SHP77 (cell line): ENCODE results near the gene SPTLC3.

ENCODE experiments used
- DNase-seq, 2 experiments: peaks; one replicate each; lab custom pipeline; 2025; lab: John Stamatoyannopoulos, UW

SPTLC3 gene

GRCh38 chr20:13139459-13140150 is 130.8 kb downstream of the SPTLC3 start:
- no peak for DNase-seq

DNA sequence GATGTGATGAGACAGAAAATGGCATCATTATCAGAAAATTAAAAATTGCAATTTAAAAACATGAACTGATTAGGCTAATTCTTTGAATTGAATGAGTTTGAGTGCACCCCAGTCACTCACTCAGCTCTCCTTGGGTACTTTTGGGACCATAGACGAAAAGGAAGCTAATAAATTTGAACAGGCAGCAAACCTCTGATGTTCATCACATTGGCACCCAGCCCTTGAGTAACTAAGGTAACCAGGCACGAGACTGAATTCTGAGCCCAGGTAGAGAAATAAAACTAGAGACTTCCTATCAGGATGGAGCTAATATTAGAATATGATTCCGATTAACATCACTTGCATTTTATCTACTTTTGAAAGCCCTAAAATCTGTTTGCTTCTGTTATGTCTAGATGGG is 131.4 kb downstream of the SPTLC3 start:
- DNase-seq, result no peak

GRCh38 chr20:13140775-13141174 is 132.0 kb downstream of the SPTLC3 start:
- DNase-seq, result no peak

DNA sequence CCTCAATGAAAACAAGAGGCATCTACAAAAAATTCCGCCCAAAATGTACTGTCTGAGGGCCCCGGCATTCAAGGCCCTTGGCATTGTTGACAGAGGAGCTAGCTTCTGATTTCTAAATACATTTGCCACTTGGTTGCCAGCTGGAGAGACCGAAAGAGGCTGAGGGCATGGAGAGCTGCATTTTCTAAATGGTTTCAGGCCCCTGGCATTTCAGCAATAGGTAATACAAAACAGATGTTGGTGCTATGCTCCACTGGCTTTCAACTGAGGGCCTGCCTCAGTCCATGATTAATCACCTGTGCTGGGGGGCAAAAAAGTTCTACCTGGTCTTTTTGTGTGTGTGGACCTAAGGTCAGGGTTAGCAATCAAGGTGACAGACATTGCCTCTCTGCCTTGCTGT is 132.8 kb downstream of the SPTLC3 start:
- DNase-seq, result no peak

- no peak for DNase-seq
Observed at GRCh38 chr20:13142143-13142542, 133.4 kb downstream of the SPTLC3 start.

- no peak for DNase-seq
Observed at GRCh38 chr20:13147071-13147963, 138.5 kb downstream of the SPTLC3 start.

GRCh38 chr20:13147971-13148370 is 139.2 kb downstream of the SPTLC3 start:
- no peak for DNase-seq

GRCh38 chr20:13148402-13148801 is 139.6 kb downstream of the SPTLC3 start:
- no peak for DNase-seq

DNA sequence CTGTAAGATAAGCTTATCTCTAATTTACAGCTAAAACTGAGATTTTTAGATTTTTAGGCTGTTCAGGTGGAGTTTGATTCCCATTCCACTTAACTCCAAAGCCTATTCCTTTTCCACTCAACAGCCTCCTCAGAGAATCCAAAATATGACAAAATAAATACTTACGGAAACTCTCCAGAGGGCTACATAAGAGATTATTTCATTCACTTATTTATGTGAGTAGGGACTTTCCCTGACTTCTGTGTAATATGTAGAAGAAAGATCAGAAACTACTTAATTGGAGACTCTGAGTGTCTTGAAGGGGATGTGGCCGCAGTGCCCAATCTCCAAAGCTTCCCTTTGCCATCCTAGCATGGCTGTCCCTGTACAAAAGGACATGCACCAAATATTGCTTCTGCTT is 140.2 kb downstream of the SPTLC3 start:
- DNase-seq, result no peak

DNA sequence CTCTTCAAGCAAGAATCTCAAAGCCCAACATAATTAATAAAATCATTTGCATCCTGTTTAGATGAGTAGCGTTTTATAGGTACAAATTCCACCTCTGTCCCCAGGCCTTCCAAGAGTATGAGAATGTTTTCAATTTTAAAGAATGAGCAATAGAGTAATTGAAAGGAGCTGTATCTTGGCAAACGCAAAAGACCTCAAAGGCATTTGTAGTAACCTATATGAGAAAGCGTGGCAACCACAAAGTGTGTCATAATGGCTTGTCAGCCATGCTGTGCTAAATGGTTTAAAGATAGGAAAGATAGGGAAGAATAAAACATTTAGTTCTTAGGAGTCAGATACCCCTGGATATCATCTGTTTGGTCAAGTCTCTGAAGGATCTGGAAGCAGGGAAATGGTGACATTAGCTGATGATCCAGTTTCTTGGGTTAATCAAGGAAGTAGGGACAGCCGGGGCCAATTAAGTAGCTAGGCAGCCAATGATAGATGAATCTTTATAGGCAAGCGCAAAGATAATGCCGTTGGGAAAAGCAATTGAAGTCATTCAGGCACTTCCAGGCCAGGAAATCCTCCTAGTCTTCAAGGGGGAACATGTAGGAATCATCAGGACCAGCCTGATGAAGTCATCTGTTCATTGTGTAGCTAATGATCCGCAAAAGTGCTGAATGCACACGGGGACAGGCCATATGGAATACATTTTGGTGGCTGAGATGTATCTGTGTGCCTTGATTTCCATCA is 140.8 kb downstream of the SPTLC3 start:
- no peak for DNase-seq

DNA sequence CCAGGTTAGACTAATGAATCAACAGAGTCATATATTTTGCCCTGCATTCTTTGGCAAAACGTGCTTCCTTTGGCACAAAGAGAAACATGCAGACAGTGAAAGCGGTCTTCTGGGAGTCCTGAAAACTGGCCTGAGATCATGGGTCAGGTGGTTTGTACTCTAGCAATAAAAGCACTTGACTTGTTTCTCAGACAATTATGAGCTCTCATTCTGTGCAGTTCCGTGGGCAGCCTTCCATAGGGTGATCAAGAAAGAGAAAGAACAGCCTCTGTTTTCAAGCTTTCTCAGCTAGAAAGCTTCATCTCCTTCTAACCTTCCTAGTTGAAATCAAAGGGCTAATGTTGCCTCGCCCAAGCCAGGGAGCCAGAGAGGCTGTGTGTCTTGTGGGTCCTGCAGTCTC is 149.6 kb downstream of the SPTLC3 start:
- DNase-seq, result no peak

- no peak for DNase-seq
Observed at GRCh38 chr20:13159889-13160288, 151.1 kb downstream of the SPTLC3 start.

GRCh38 chr20:13165203-13165602 is 156.4 kb downstream of the SPTLC3 start:
- DNase-seq, result no peak

- no peak for DNase-seq
Observed at GRCh38 chr20:13166011-13166410, 157.2 kb downstream of the SPTLC3 start.

DNA sequence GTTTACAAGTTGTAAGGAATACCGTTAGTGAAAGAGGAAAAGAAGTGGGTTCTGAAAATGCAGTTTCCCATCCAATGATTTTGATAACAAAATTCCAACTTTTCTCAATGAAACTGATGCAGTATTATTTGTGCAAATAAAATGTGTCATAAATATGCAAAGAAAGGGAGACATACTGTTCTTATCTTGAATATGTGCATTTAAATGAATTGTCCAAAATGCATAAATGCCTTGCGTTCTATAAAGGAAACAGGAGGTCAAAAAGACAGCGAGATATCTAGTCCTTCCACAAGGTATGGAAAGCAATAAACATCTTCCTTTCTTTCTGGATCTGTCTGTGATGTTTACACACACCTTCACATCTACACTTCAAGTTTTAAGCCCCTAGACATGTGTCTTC is 157.7 kb downstream of the SPTLC3 start:
- DNase-seq, result no peak

DNA sequence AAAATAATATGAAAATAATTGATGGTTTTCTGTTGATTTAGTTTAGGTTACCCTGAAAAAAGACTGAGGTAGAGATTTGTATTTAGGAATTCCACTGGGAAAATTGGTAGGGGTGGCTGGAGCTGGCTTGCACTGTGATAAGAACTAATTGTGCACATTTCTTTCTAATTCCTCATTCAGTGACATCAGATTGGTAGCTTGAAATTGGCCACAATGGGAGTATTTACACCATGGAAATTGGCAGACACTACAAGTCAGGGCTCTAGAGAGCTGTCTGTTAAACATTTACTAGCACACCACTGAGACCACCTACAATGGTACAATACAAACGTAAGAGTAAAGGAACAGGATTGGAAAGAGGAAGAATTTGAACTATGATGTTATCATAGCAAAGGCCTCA is 160.3 kb downstream of the SPTLC3 start:
- DNase-seq, result no peak

DNA sequence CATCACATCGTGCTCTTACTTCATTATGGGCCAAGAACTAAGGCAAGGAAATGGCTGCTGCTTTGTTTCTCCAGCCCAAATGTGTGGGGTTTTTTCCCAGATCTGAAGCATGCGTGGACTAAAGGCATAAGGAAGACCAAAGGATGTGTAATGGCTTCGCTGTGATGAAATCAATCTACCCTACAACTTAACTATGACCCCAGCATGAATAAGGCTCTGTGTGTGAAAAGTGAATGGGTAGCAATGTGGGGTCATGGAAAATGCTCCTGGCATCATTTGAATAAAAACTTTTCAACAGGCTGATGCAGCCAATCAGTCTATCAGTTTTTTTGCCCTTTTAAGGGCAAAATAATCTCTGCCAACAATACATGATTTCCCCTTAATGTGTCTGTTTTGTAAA is 162.0 kb downstream of the SPTLC3 start:
- no peak for DNase-seq

- DNase-seq, result no peak
Observed at GRCh38 chr20:13173201-13173600, 164.4 kb downstream of the SPTLC3 start.

- no peak for DNase-seq
Observed at GRCh38 chr20:13174402-13174801, 165.6 kb downstream of the SPTLC3 start.

DNA sequence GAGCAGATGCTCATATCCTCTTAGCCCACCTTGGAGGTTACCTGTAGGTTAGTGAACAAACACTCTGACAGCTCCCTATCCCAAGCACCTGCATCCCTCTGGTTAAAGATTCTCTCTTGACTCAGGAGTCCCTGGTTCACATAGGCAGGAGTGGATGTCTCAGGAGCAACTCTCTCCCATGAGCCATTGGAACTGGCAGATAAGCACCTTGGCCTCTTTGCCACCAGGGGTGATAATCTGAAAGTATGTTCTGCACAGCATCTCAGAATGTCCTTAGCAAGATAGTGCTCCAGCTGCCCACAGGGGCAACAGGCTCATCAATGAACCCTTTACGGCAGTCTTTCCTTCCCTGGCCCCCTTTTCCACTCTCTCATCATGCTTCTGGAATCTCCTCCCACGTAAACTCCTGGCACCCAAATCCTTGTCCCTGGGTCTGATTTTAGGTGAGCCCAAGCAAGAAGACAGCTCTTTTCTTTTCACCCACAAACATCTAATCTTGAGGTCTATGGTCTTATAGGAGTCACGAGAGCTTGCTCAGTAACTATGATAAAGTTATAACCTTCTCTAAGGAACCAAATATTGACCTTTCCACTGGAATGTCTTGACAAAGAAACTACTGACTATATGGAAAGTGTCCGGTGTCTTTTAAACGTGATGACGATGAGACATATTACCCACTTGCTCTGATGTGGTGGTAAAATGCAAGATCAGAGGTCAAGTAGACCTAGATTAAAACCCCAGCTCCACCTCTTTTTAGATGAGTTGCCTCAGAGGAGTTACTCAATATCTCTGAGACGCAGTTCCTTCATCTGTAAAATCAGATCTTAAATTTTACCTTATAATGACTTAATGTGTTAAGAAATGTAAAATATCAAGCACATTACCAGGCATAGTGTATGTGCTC is 172.5 kb downstream of the SPTLC3 start:
- DNase-seq, result no peak

- DNase-seq, result no peak
Observed at GRCh38 chr20:13183005-13183404, 174.2 kb downstream of the SPTLC3 start.
